IMR-90 (cell line): ENCODE measurements around the gene RHCE. TPM values are rescaled to one million over a fixed set of nuclear protein-coding genes. Genes with fewer than 3 reads are reported as not detected.

Experiments
- ATAC-seq: fragments of 200-7000 bp; cut with Tn5 transposase; 2 replicates; pipeline ENCODE4 v1.9.1; 2020; ENCODE audit warnings: low read depth, mild to moderate bottlenecking, moderate library complexity
- BruUV-seq: library from RNA; stranded (reverse); fragments of 400-500 nt; replicated peaks from 2 replicates; lab custom pipeline; 2021; lab: Mats Ljungman, UMichigan
- CTCF ChIA-PET: fragments of 300-600 bp; formaldehyde crosslinking; extraction: SDS; loops from one replicate; lab custom pipeline; 2021; ENCODE audit warnings: antibody characterized with exemption; lab: Yijun Ruan, JAX
- POLR2A ChIA-PET: fragments of 300-600 bp; sonication (Branson Sonifier 250); formaldehyde crosslinking; loops from one replicate; lab custom pipeline; 2022; ENCODE audit warnings: antibody characterized with exemption; ENCODE audit not compliant: unreplicated experiment; lab: Charles Lee
- DNase-seq: peaks from one replicate; pipeline ENCODE4 v3.0.0; 2013
- H2AFZ ChIP-seq: replicated peaks from 2 replicates; pipeline ENCODE3; 2013; ENCODE audit warnings: low read length, mild to moderate bottlenecking; ENCODE audit not compliant: poor library complexity
- H2AK5ac ChIP-seq: 2 replicates; pipeline ENCODE4 v1.6.1; 2013; ENCODE audit warnings: low read depth, low read length, inconsistent platforms
- H2AK9ac ChIP-seq: replicated peaks from 2 replicates; pipeline ENCODE3; 2013; ENCODE audit warnings: mild to moderate bottlenecking, low read depth, low read length, moderate library complexity; ENCODE audit not compliant: poor library complexity
- H2BK120ac ChIP-seq: 2 replicates; pipeline ENCODE4 v1.6.1; 2013; ENCODE audit warnings: low read depth, low read length, inconsistent platforms
- H2BK15ac ChIP-seq: 3 replicates; pipeline ENCODE4 v1.6.1; 2013; ENCODE audit warnings: low read depth, low read length, inconsistent platforms
- H2BK20ac ChIP-seq: 2 replicates; pipeline ENCODE4 v1.6.1; 2013; ENCODE audit warnings: low read depth, mild to moderate bottlenecking, inconsistent platforms, low read length, moderate library complexity
- H2BK5ac ChIP-seq: 2 replicates; pipeline ENCODE4 v1.6.1; 2013; ENCODE audit warnings: mild to moderate bottlenecking, low read depth, low read length, inconsistent platforms; ENCODE audit not compliant: poor library complexity, severe bottlenecking
- H3K14ac ChIP-seq: replicated peaks from 2 replicates; pipeline ENCODE4 v1.6.1; 2013; ENCODE audit warnings: low read depth, low read length, inconsistent platforms
- H3K18ac ChIP-seq: 2 replicates; pipeline ENCODE4 v1.6.1; 2013; ENCODE audit warnings: low read depth, low read length, control low read depth
- H3K23ac ChIP-seq: 2 replicates; pipeline ENCODE4 v1.6.1; 2013; ENCODE audit warnings: low read depth, low read length, inconsistent platforms
- H3K27ac ChIP-seq: 2 replicates; pipeline ENCODE4 v1.5.1; 2013; ENCODE audit warnings: mild to moderate bottlenecking, control low read depth, low read length; ENCODE audit not compliant: insufficient read depth
- H3K27me3 ChIP-seq: 2 replicates; pipeline ENCODE4 v1.6.1; 2013; ENCODE audit warnings: low read length; ENCODE audit not compliant: control insufficient read depth, insufficient read depth
- H3K36me3 ChIP-seq: 2 replicates; pipeline ENCODE4 v1.6.1; 2013; ENCODE audit warnings: low read length, mixed read lengths; ENCODE audit not compliant: control insufficient read depth, insufficient read depth
- H3K4ac ChIP-seq: 2 replicates; pipeline ENCODE4 v1.6.1; 2013; ENCODE audit warnings: low read depth, low read length, inconsistent platforms
- H3K4me1 ChIP-seq: 2 replicates; pipeline ENCODE4 v1.6.1; 2013; ENCODE audit warnings: low read length, mixed read lengths; ENCODE audit not compliant: control insufficient read depth, insufficient read depth
- H3K4me2 ChIP-seq: 2 replicates; pipeline ENCODE4 v1.6.1; 2013; ENCODE audit warnings: low read depth, mild to moderate bottlenecking, control low read depth, low read length, moderate library complexity
- H3K4me3 ChIP-seq: 2 replicates; pipeline ENCODE4 v1.5.1; 2013; ENCODE audit warnings: low read depth, mild to moderate bottlenecking, control low read depth, low read length, moderate library complexity; ENCODE audit not compliant: insufficient read depth
- H3K56ac ChIP-seq: 2 replicates; pipeline ENCODE4 v1.6.1; 2013; ENCODE audit warnings: low read length, inconsistent platforms; ENCODE audit not compliant: insufficient read depth; ENCODE audit errors: extremely low read depth
- H3K79me1 ChIP-seq, 2 experiments: 2 replicates each; pipeline ENCODE4 v1.6.1; 2013; ENCODE audit warnings: low read length in 2 of 2, inconsistent platforms in 1 of 2, low read depth in 1 of 2
- H3K9ac ChIP-seq: 2 replicates; pipeline ENCODE4 v1.6.1; 2013; ENCODE audit warnings: low read depth, low read length, control low read depth
- H3K9me1 ChIP-seq: 2 replicates; pipeline ENCODE4 v1.6.1; 2013; ENCODE audit warnings: low read length, inconsistent platforms; ENCODE audit not compliant: insufficient read depth
- H3K9me3 ChIP-seq: 2 replicates; pipeline ENCODE4 v1.6.1; 2013; ENCODE audit warnings: low read length; ENCODE audit not compliant: control insufficient read depth, insufficient read depth
- H4K20me1 ChIP-seq: 2 replicates; pipeline ENCODE4 v1.6.1; 2013; ENCODE audit warnings: low read length, inconsistent platforms; ENCODE audit not compliant: insufficient read depth
- H4K5ac ChIP-seq: 2 replicates; pipeline ENCODE4 v1.6.1; 2013; ENCODE audit warnings: mild to moderate bottlenecking, low read depth, low read length, control low read depth
- H4K8ac ChIP-seq, 2 experiments: 2 replicates each; pipeline ENCODE4 v1.6.1; 2013; ENCODE audit warnings: low read depth in 2 of 2, low read length in 2 of 2, control low read depth in 1 of 2, inconsistent platforms in 1 of 2
- H4K91ac ChIP-seq: 2 replicates; pipeline ENCODE4 v1.6.1; 2013; ENCODE audit warnings: low read depth, low read length, inconsistent platforms; ENCODE audit not compliant: insufficient read depth
- CEBPB ChIP-seq: IDR thresholded peaks from 2 replicates; pipeline ENCODE4 v1.6.1; 2012; ENCODE audit warnings: low read depth, low read length, improper control_type of control experiment
- FOS ChIP-seq: fragments of 150-350 bp; IDR thresholded peaks from 2 replicates; pipeline ENCODE4 v1.6.1; 2016; ENCODE audit warnings: low read depth, low read length
- MAFK ChIP-seq: IDR thresholded peaks from 2 replicates; pipeline ENCODE4 v1.6.1; 2012; ENCODE audit warnings: low read depth, low read length, improper control_type of control experiment
- MXI1 ChIP-seq: IDR thresholded peaks from 2 replicates; pipeline ENCODE4 v1.6.1; 2012; ENCODE audit warnings: low read depth, mild to moderate bottlenecking, low read length, moderate library complexity, borderline replicate concordance
- NFE2L2 ChIP-seq: fragments of 150-350 bp; IDR thresholded peaks from 2 replicates; pipeline ENCODE4 v1.6.1; 2016; ENCODE audit warnings: low read depth, mild to moderate bottlenecking, low read length
- POLR2A ChIP-seq: IDR thresholded peaks from 2 replicates; pipeline ENCODE4 v1.6.1; 2012; ENCODE audit warnings: mild to moderate bottlenecking, low read depth, low read length
- RAD21 ChIP-seq: IDR thresholded peaks from 2 replicates; pipeline ENCODE4 v1.6.1; 2012; ENCODE audit warnings: low read length, improper control_type of control experiment
- RCOR1 ChIP-seq: IDR thresholded peaks from 2 replicates; pipeline ENCODE4 v1.6.1; 2012; ENCODE audit warnings: mild to moderate bottlenecking, low read length, improper control_type of control experiment; ENCODE audit not compliant: insufficient replicate concordance
- RFX5 ChIP-seq: IDR thresholded peaks from 2 replicates; pipeline ENCODE4 v1.8.0; 2012; ENCODE audit warnings: low read depth, mild to moderate bottlenecking, low read length, moderate library complexity
- SMC3 ChIP-seq: fragments of 150-350 bp; IDR thresholded peaks from 2 replicates; pipeline ENCODE4 v1.6.1; 2016; ENCODE audit warnings: low read depth, mild to moderate bottlenecking, antibody characterized with exemption, low read length, moderate library complexity
- WGBS, 2 experiments: methylation state at CpG; one replicate each; pipeline versions ENCODE4 v1.1.5 to v1.1.7; 2013; ENCODE audit warnings: missing lambda C conversion rate in 2 of 2; ENCODE audit not compliant: insufficient read length in 1 of 2; ENCODE audit errors: extremely low coverage in 2 of 2; 5-methylcytosine and 5-hydroxymethylcytosine counted together
- dilution Hi-C: fragments of 300-500 bp; cut with HindIII; formaldehyde crosslinking; loops from one replicate; pipeline ENCODE4 v1.14.3; 2018; ENCODE audit warnings: low sequenced_read_pairs; ENCODE audit not compliant: unreplicated experiment
- in situ Hi-C: fragments of 300-500 bp; cut with MboI; formaldehyde crosslinking; loops from 3 replicates; pipeline ENCODE4 v1.14.3; 2019; ENCODE audit warnings: low sequenced_read_pairs, inconsistent platforms, mixed read lengths
- intact Hi-C: fragments of 100-400 bp; cut with micrococcal nuclease; formaldehyde crosslinking; loops from 2 replicates; pipeline ENCODE4 v1.10.0; 2022
- polyA plus RNA-seq, 3 experiments: library from polyadenylated mRNA; depleted of rRNA; stranded (reverse); fragments of >200 nt; gene quantifications; 2 replicates each; pipeline ENCODE4 v1.2.3, GENCODE V29; 2012; ENCODE audit warnings: low replicate concordance in 1 of 3
- total RNA-seq: library from RNA; depleted of rRNA; stranded (reverse); fragments of >200 nt; gene quantifications from 2 replicates; pipeline ENCODE4 v1.2.3, GENCODE V29; 2012
- TF ChIP-seq, protein P1 (sequence below): fragments of 150-350 bp; IDR thresholded peaks from 2 replicates; pipeline ENCODE4 v1.6.1; 2017; ENCODE audit warnings: mild to moderate bottlenecking, antibody characterized with exemption, low read length, low read depth

The RHCE gene
- total and polyA plus RNA-seq, 2 of the 4 experiments (the other 2 are of a cell fraction): 0.54 to 0.62 TPM

GRCh38 chr1:25343872-25344271 is 76.8 kb downstream of the RHCE start:
- Histone ChIP-seq H2AFZ (no peak overlapping the region), H4K91ac (no peak overlapping the region), H3K4me1 (peaks cover 4% of the 10 kb centered on the region), H2AK5ac (peak overlapping the region; percentile 47; the same call in 1 of the 2 replicates), H3K14ac (peak overlapping the region; percentile 47; the same call in 1 of the 2 replicates), H4K5ac (no peak overlapping the region), H3K9ac (no peak overlapping the region), H2BK15ac (0 out of 3 replicates have a peak overlapping the region, but pooled peaks have one; percentile 9), H3K9me3 (no peaks in the 10 kb centered on the region), H3K56ac (peak overlapping the region; percentile 57; the same call in 1 of the 2 replicates), H3K23ac (peak overlapping the region; percentile 41; the same call in 1 of the 2 replicates), H3K4ac (peak overlapping the region; percentile 49; the same call in 1 of the 2 replicates), H3K4me3 (no peak overlapping the region), H3K4me2 (peak overlapping the region; percentile 60; the same call in 1 of the 2 replicates), H4K8ac (peak overlapping the region in 1 of 2 experiments; percentile 47; a peak in 2 of 4 replicates), H4K20me1 (peaks cover 25% of the 10 kb centered on the region), H3K18ac (peak overlapping the region; percentile 40; the same call in 1 of the 2 replicates), H3K27me3 (no peaks in the 10 kb centered on the region), H2BK5ac (peak overlapping the region; percentile 52), H3K9me1 (peaks cover 5% of the 10 kb centered on the region; the same call in 1 of the 2 replicates), H3K27ac (peak overlapping the region; percentile 27; the same call in 1 of the 2 replicates), H2BK120ac (peak overlapping the region; percentile 36; the same call in 1 of the 2 replicates), H2AK9ac (no peak overlapping the region), H2BK20ac (peak overlapping the region; percentile 64; the same call in 1 of the 2 replicates), H3K79me1 (peaks cover 20 to 39% of the 10 kb centered on the region in 2 experiments), H3K36me3 (peaks cover 15% of the 10 kb centered on the region)
- CTCF ChIA-PET: interaction anchor here (0.6 to 1.3 kb wide), 2 partner anchors 9 to 660 kb away, joined by 4 to 6 read pairs; no protein-coding TSS in a partner anchor
- in situ Hi-C loops (no loop called here), dilution Hi-C loops (no loop called here), intact Hi-C loops (loop anchor here (5.0 kb wide), 1 partner anchor 97 kb away; the partner anchor contains the start of gene RSRP1)
- DNase-seq: peak; percentile 89
- ATAC-seq: peak; percentile 88
- TF ChIP-seq MXI1 (0 out of 2 replicates have a peak, but pooled peaks have one; percentile 38), POLR2A (no peak), MAFK (no peak), RAD21 (no peak), FOS (no peak; the same call in none of the 2 replicates), NFE2L2 (no peak), SMC3 (0 out of 2 replicates have a peak, but pooled peaks have one; percentile 15), RFX5 (no peak), CEBPB (peak; percentile 72), RCOR1 (peak; percentile 65)
- TF ChIP-seq, protein P1, sequence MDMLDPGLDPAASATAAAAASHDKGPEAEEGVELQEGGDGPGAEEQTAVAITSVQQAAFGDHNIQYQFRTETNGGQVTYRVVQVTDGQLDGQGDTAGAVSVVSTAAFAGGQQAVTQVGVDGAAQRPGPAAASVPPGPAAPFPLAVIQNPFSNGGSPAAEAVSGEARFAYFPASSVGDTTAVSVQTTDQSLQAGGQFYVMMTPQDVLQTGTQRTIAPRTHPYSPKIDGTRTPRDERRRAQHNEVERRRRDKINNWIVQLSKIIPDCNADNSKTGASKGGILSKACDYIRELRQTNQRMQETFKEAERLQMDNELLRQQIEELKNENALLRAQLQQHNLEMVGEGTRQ: no peak
- BruUV-seq: no TSS peak
- POLR2A ChIA-PET: no interaction called here
- no CpG with 5 or more reads among the region's 4 CpGs for WGBS, 2 experiments
